Suprapubic skin (tissue), 3 donors: Measurements from ENCODE around the gene OPTN.

ENCODE experiments used
- CTCF ChIP-seq, 2 donors: fragments of 200-600 bp in 1 of 2; fragments of 450-650 bp in 1 of 2; sonication (generic) in 1 of 2; IDR thresholded peaks; one replicate each; pipeline ENCODE4 v1.5.1; 2016 to 2019; ENCODE audit warnings: antibody characterized with exemption in 2 of 2, mild to moderate bottlenecking in 1 of 2, moderate library complexity in 1 of 2
- POLR2AphosphoS5 ChIP-seq, 3 donors: sonication (generic); formaldehyde crosslinking; IDR thresholded peaks; one replicate each; pipeline ENCODE4 v1.6.1; 2017; ENCODE audit warnings: antibody characterized with exemption in 3 of 3

- no peak for TF ChIP-seq CTCF (IDR thresholded peaks at IDR 0.05)
- no peak for TF ChIP-seq POLR2AphosphoS5 (IDR thresholded peaks at IDR 0.05)
These were observed 80.8 kb downstream of the OPTN start for GRCh38 chr10:13180788-13181187.
